NCI-H82 treated with DMSO at 0.1 percent for 48 hours (cell line): ENCODE results near the gene SLC7A9.

Source experiments
- DNase-seq: peaks from one replicate; lab custom pipeline; 2025; ENCODE audit not compliant: unreplicated experiment; lab: John Stamatoyannopoulos, UW

Gene SLC7A9

GRCh38 chr19:32828643-32829344, 40.8 kb downstream of the SLC7A9 start:
- DNase-seq, result no peak

DNA sequence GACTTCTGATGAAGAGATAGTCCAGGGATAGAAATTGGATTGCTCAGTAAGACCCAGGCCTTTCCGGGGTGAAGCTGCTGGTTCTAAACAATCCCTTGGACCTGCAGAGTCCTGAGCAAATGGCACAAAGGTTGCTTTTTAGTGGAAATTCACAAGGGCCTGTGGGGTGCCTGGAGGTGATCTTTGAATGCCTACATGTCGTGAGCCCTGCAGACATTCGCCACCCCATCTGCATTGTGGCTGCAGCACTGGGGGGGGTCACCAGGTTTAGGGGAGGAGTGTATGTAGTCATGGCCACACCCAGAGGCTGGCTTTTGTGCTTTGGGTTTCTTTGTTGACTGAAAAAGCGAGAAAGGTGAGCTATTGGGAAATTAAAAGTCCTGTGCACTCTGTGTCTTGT, 41.4 kb downstream of the SLC7A9 start:
- no peak for DNase-seq

- no peak for DNase-seq
These were observed 44.5 kb downstream of the SLC7A9 start for GRCh38 chr19:32824916-32825608.

- DNase-seq, result no peak
These were observed 45.3 kb downstream of the SLC7A9 start for GRCh38 chr19:32824191-32824751.

GRCh38 chr19:32823747-32824102, 45.8 kb downstream of the SLC7A9 start:
- DNase-seq, result no peak

DNA sequence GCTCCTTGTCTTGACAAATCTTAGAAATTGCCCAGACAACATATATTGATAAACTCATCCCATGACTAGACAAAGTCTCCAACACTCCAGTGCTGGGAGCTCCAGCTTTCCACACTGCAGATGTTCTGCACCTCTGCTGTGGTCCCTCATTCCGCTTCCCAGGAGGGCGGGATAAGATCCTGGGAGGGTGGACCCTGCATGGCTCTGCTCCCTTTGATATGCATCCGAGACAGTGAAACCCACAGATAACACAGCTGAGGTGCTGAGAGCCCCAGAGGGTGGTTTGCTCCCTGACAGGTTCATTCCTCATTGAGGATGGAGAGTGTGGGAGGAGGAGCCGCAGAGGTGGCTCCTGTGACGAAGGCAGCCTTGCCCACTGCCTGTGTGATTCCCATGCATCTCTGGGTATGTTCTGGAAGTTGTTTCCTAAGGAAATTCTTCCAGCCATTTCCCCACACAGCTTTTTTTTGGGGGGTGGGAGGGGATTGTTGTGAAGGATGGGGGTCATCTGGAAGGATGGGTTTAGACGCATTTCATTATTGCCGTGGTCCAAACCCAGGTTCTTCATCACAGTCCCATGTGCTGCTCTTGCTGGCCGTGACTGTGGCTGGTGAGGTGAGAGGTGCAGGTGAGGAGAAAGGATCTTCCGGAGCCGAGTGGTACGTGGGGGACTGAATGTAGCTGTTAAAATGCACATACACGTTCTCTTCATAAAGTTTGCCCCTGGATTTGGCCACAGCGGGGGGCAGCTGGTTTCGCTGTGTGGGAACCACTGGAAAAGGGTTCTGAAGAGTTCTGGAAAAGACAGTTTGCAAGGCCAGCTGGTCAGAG, 46.4 kb downstream of the SLC7A9 start:
- no peak for DNase-seq

GRCh38 chr19:32819419-32820400, 49.9 kb downstream of the SLC7A9 start:
- DNase-seq, result no peak

GRCh38 chr19:32818536-32818935, 51.0 kb downstream of the SLC7A9 start:
- DNase-seq, result no peak

DNA sequence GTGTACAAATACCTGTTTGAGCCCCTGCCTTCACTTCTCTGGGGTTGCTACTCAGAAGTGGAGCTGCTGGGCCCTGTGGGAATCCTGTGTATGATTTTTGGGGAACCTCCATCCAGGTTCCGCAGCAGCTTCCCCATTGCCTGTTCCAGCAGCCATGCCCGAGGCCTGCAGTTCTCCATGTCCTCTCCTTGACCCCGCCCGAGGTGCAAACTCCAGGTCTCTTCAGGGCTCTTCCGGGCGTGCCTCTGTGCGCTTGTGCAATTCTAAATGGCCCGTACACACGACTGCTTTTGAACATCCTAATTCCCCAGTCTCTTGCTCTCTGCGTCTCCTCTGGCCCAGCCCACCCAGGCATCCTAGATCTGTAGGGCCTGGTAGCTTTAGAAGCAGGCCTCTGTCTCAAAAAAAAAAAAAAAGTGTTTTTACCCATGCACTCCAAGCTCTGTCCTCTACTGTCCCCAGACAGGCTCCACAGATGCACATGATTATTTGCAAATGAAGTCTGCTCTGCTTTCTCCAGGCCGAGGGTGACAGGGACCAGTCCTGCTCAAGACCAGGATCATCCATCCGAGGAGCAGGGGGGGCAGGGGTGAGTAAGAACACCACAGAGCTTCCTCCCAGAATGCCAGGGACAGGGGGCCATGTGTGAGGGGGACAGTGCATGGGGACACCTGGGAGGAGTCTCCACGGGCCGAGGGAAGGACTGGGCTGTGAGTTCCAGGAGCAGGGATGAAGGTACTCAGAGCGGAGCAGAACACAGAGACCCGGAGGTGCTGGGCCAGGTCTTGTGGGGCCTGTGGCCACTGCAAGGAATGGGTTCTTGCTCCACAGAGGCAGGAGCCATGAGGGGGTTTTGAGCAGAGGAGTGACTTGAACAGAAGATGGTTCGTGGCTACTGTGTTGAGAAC, 51.7 kb downstream of the SLC7A9 start:
- DNase-seq, result no peak

- DNase-seq, result no peak
These were observed 52.9 kb downstream of the SLC7A9 start for GRCh38 chr19:32816555-32817099.

DNA sequence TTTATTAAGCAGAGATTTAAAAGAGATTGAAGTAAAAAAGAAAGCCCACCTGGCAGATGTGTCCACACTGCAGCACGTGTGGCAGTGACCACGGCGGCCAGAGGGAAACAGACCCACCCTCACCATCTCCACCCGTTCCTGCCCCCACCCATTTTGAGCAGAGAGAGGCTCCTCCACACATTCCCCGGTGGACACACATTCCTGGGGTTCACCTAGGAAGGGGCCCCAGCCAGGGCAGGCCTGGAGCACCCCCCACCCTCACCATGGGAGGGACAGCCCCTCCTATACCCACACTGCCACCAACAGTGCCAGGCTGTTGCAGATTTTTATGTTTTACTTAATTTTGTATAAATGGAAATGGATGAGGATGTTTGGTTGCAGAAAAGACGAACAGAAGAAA, 54.9 kb downstream of the SLC7A9 start:
- DNase-seq, result no peak

DNA sequence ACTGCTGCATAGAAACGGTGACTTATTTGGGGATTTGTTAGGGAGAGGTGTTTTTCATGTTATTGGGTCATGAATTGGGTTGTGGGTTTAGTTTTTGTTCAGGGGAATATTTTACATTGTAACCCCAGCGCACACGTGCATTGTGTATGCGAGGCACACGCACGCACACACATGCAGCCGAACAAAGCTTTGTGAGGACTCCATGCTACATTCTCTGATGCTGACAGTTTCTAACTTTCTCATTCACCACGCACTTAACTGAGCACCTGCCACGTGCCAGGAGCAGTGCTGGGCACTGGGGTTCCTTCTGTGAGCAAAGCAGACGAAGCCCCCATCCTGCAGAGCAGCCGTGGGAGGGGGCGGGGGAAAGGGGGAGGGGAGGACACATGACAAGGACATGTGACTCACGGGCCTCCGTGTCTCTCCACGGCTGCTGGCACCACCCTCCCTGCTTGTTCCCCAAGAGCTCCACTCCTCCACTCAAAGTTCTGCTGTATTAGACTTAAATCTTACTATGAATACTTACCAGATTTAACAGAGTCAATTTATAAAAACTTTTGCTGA, 55.6 kb downstream of the SLC7A9 start:
- no peak for DNase-seq

DNA sequence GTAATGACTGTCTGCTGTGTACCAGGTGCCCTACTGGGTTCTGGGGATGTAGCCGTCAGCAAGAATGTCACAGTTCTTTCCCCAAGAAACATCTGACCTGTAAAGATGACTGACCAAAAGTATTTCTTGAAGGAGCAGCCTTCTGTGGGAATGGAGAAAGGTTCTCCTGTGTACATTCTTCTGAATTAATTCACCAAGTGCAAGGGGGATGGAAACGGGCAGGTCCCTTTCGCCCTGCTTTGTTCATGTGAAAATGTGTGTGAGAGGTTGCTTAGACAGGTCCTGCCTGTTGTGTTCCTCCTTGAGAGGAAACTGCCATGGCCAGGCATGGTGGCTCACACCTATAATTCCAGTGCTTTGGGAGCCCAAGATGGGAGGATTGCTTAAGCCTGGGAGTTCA, 57.0 kb downstream of the SLC7A9 start:
- DNase-seq, result no peak

GRCh38 chr19:32812036-32812435, 57.5 kb downstream of the SLC7A9 start:
- no peak for DNase-seq

DNA sequence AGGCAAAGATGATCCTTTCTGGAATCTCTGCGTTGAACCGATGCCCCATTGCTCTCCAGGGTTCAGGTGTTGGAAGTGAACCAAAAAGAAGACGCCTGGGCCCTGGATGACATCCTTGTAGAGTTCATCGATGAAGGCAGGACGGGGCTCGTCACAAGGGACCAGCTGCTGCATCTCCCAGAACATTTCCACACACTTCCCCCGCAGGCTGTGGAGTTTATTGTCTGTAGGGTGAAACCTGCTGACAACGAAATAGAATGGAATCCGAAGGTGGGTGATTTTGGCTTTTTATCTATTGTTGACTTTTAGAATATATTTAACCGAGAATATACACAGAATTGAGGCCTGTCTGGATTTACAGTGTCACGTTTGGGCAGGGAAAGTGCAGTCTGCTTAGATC, 58.4 kb downstream of the SLC7A9 start:
- no peak for DNase-seq

DNA sequence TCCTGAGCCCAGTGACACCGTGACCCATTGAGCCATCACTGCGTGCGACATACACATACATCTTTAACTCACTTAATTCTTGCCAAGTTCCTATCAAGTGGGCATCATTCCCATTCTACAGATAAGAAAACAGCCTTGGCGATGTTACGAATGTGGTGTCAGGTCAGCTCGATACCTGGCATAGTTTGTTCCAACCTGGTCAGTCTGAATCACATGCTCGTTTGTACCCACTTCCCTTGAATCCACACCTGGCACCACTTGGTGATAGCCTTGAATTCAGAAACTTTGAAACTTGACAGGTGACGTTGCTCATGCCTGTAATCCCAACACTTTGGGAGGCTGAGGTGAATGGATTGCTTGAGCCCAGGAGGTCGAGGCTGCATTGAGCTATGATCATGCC, 59.1 kb downstream of the SLC7A9 start:
- no peak for DNase-seq

DNA sequence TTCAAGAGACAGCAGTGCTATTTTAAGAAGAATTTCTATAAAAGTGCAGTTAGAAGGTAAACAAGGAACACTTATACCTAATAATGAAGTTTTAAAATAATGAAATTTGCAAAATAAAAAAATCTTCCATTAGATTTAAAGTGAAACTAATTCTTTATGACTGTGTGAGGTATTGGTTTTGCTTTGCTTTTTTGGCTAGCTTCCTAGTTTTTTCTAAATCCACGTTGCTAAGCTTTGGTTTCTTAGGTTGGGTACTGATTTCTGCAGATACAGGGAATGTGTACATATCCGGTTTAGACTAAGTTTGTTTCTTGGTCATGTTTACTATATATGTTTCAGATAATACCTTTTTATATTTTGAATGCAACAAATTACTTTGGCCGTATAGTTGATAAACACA, 59.8 kb downstream of the SLC7A9 start:
- DNase-seq, result no peak

DNA sequence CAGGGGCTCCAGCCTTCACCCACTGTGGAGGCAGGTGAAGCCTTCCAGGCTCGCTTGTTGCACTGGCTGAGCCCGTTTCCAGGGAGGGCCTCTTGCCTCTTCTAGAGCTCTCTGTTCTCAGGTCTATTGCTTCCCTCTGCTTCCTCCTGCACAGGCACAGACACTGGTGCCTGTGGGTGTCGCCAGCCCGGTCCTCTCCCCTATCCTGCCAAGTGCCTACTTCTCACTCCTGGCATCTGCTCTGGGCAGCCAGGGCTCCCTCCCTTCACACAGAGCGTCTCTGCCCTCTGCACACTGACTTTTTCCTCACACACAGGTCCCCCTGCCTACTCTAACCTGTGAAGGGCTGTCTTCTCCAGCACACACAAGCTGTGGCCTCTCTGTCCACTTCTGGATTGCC, 60.3 kb downstream of the SLC7A9 start:
- DNase-seq, result no peak

DNA sequence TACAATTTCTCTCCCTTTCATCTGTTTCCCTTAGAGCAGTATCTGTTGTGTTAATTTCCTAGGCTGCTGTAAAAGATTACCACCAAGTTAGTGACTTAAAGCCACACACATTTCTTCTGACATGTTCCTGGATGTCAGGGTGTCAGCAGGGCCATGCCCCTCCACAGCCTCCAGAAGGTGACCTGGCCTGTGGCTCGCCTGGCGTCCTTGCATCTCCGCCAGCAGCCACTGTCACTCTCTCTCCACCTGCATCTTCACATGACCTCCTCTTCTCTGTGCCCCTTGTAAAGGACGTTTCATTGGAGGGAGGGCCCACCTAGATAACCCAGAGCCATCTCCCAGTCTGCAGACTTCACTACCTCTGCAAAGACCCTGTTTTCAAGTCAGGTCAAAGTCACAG, 61.3 kb downstream of the SLC7A9 start:
- no peak for DNase-seq
